IMR-90 (cell line): Measurements from ENCODE around the gene POU3F3. TPM values are rescaled to one million over a fixed set of nuclear protein-coding genes. Genes with fewer than 3 reads are reported as not detected.

ENCODE experiments used
- ATAC-seq: fragments of 200-7000 bp; cut with Tn5 transposase; 2 replicates; pipeline ENCODE4 v1.9.1; 2020; ENCODE audit warnings: low read depth, mild to moderate bottlenecking, moderate library complexity
- BruUV-seq: library from RNA; stranded (reverse); fragments of 400-500 nt; replicated peaks from 2 replicates; lab custom pipeline; 2021; lab: Mats Ljungman, UMichigan
- CTCF ChIA-PET: fragments of 300-600 bp; formaldehyde crosslinking; extraction: SDS; loops from one replicate; lab custom pipeline; 2021; ENCODE audit warnings: antibody characterized with exemption; lab: Yijun Ruan, JAX
- POLR2A ChIA-PET: fragments of 300-600 bp; sonication (Branson Sonifier 250); formaldehyde crosslinking; loops from one replicate; lab custom pipeline; 2022; ENCODE audit warnings: antibody characterized with exemption; ENCODE audit not compliant: unreplicated experiment; lab: Charles Lee
- DNase-seq: peaks from one replicate; pipeline ENCODE4 v3.0.0; 2013
- H2AFZ ChIP-seq: replicated peaks from 2 replicates; pipeline ENCODE3; 2013; ENCODE audit warnings: low read length, mild to moderate bottlenecking; ENCODE audit not compliant: poor library complexity
- H2AK5ac ChIP-seq: 2 replicates; pipeline ENCODE4 v1.6.1; 2013; ENCODE audit warnings: low read depth, low read length, inconsistent platforms
- H2AK9ac ChIP-seq: replicated peaks from 2 replicates; pipeline ENCODE3; 2013; ENCODE audit warnings: mild to moderate bottlenecking, low read depth, low read length, moderate library complexity; ENCODE audit not compliant: poor library complexity
- H2BK120ac ChIP-seq: 2 replicates; pipeline ENCODE4 v1.6.1; 2013; ENCODE audit warnings: low read depth, low read length, inconsistent platforms
- H2BK15ac ChIP-seq: 3 replicates; pipeline ENCODE4 v1.6.1; 2013; ENCODE audit warnings: low read depth, low read length, inconsistent platforms
- H2BK20ac ChIP-seq: 2 replicates; pipeline ENCODE4 v1.6.1; 2013; ENCODE audit warnings: low read depth, mild to moderate bottlenecking, inconsistent platforms, low read length, moderate library complexity
- H2BK5ac ChIP-seq: 2 replicates; pipeline ENCODE4 v1.6.1; 2013; ENCODE audit warnings: mild to moderate bottlenecking, low read depth, low read length, inconsistent platforms; ENCODE audit not compliant: poor library complexity, severe bottlenecking
- H3K14ac ChIP-seq: replicated peaks from 2 replicates; pipeline ENCODE4 v1.6.1; 2013; ENCODE audit warnings: low read depth, low read length, inconsistent platforms
- H3K18ac ChIP-seq: 2 replicates; pipeline ENCODE4 v1.6.1; 2013; ENCODE audit warnings: low read depth, low read length, control low read depth
- H3K23ac ChIP-seq: 2 replicates; pipeline ENCODE4 v1.6.1; 2013; ENCODE audit warnings: low read depth, low read length, inconsistent platforms
- H3K27ac ChIP-seq: 2 replicates; pipeline ENCODE4 v1.5.1; 2013; ENCODE audit warnings: mild to moderate bottlenecking, control low read depth, low read length; ENCODE audit not compliant: insufficient read depth
- H3K27me3 ChIP-seq: 2 replicates; pipeline ENCODE4 v1.6.1; 2013; ENCODE audit warnings: low read length; ENCODE audit not compliant: control insufficient read depth, insufficient read depth
- H3K36me3 ChIP-seq: 2 replicates; pipeline ENCODE4 v1.6.1; 2013; ENCODE audit warnings: low read length, mixed read lengths; ENCODE audit not compliant: control insufficient read depth, insufficient read depth
- H3K4ac ChIP-seq: 2 replicates; pipeline ENCODE4 v1.6.1; 2013; ENCODE audit warnings: low read depth, low read length, inconsistent platforms
- H3K4me1 ChIP-seq: 2 replicates; pipeline ENCODE4 v1.6.1; 2013; ENCODE audit warnings: low read length, mixed read lengths; ENCODE audit not compliant: control insufficient read depth, insufficient read depth
- H3K4me2 ChIP-seq: 2 replicates; pipeline ENCODE4 v1.6.1; 2013; ENCODE audit warnings: low read depth, mild to moderate bottlenecking, control low read depth, low read length, moderate library complexity
- H3K4me3 ChIP-seq: 2 replicates; pipeline ENCODE4 v1.5.1; 2013; ENCODE audit warnings: low read depth, mild to moderate bottlenecking, control low read depth, low read length, moderate library complexity; ENCODE audit not compliant: insufficient read depth
- H3K56ac ChIP-seq: 2 replicates; pipeline ENCODE4 v1.6.1; 2013; ENCODE audit warnings: low read length, inconsistent platforms; ENCODE audit not compliant: insufficient read depth; ENCODE audit errors: extremely low read depth
- H3K79me1 ChIP-seq, 2 experiments: 2 replicates each; pipeline ENCODE4 v1.6.1; 2013; ENCODE audit warnings: low read length in 2 of 2, inconsistent platforms in 1 of 2, low read depth in 1 of 2
- H3K9ac ChIP-seq: 2 replicates; pipeline ENCODE4 v1.6.1; 2013; ENCODE audit warnings: low read depth, low read length, control low read depth
- H3K9me1 ChIP-seq: 2 replicates; pipeline ENCODE4 v1.6.1; 2013; ENCODE audit warnings: low read length, inconsistent platforms; ENCODE audit not compliant: insufficient read depth
- H3K9me3 ChIP-seq: 2 replicates; pipeline ENCODE4 v1.6.1; 2013; ENCODE audit warnings: low read length; ENCODE audit not compliant: control insufficient read depth, insufficient read depth
- H4K20me1 ChIP-seq: 2 replicates; pipeline ENCODE4 v1.6.1; 2013; ENCODE audit warnings: low read length, inconsistent platforms; ENCODE audit not compliant: insufficient read depth
- H4K5ac ChIP-seq: 2 replicates; pipeline ENCODE4 v1.6.1; 2013; ENCODE audit warnings: mild to moderate bottlenecking, low read depth, low read length, control low read depth
- H4K8ac ChIP-seq, 2 experiments: 2 replicates each; pipeline ENCODE4 v1.6.1; 2013; ENCODE audit warnings: low read depth in 2 of 2, low read length in 2 of 2, control low read depth in 1 of 2, inconsistent platforms in 1 of 2
- H4K91ac ChIP-seq: 2 replicates; pipeline ENCODE4 v1.6.1; 2013; ENCODE audit warnings: low read depth, low read length, inconsistent platforms; ENCODE audit not compliant: insufficient read depth
- BHLHE40 ChIP-seq: fragments of 150-350 bp; IDR thresholded peaks from 2 replicates; pipeline ENCODE4 v1.6.1; 2016; ENCODE audit warnings: mild to moderate bottlenecking, low read depth, low read length
- CEBPB ChIP-seq: IDR thresholded peaks from 2 replicates; pipeline ENCODE4 v1.6.1; 2012; ENCODE audit warnings: low read depth, low read length, improper control_type of control experiment
- FOS ChIP-seq: fragments of 150-350 bp; IDR thresholded peaks from 2 replicates; pipeline ENCODE4 v1.6.1; 2016; ENCODE audit warnings: low read depth, low read length
- MAFK ChIP-seq: IDR thresholded peaks from 2 replicates; pipeline ENCODE4 v1.6.1; 2012; ENCODE audit warnings: low read depth, low read length, improper control_type of control experiment
- MAZ ChIP-seq: IDR thresholded peaks from 2 replicates; pipeline ENCODE4 v1.6.1; 2012; ENCODE audit warnings: low read depth, mild to moderate bottlenecking, low read length, improper control_type of control experiment, moderate library complexity, borderline replicate concordance
- MXI1 ChIP-seq: IDR thresholded peaks from 2 replicates; pipeline ENCODE4 v1.6.1; 2012; ENCODE audit warnings: low read depth, mild to moderate bottlenecking, low read length, moderate library complexity, borderline replicate concordance
- NFE2L2 ChIP-seq: fragments of 150-350 bp; IDR thresholded peaks from 2 replicates; pipeline ENCODE4 v1.6.1; 2016; ENCODE audit warnings: low read depth, mild to moderate bottlenecking, low read length
- POLR2A ChIP-seq: IDR thresholded peaks from 2 replicates; pipeline ENCODE4 v1.6.1; 2012; ENCODE audit warnings: mild to moderate bottlenecking, low read depth, low read length
- RAD21 ChIP-seq: IDR thresholded peaks from 2 replicates; pipeline ENCODE4 v1.6.1; 2012; ENCODE audit warnings: low read length, improper control_type of control experiment
- RCOR1 ChIP-seq: IDR thresholded peaks from 2 replicates; pipeline ENCODE4 v1.6.1; 2012; ENCODE audit warnings: mild to moderate bottlenecking, low read length, improper control_type of control experiment; ENCODE audit not compliant: insufficient replicate concordance
- RFX5 ChIP-seq: IDR thresholded peaks from 2 replicates; pipeline ENCODE4 v1.8.0; 2012; ENCODE audit warnings: low read depth, mild to moderate bottlenecking, low read length, moderate library complexity
- WGBS, 2 experiments: methylation state at CpG; one replicate each; pipeline versions ENCODE4 v1.1.5 to v1.1.7; 2013; ENCODE audit warnings: missing lambda C conversion rate in 2 of 2; ENCODE audit not compliant: insufficient read length in 1 of 2; ENCODE audit errors: extremely low coverage in 2 of 2; 5-methylcytosine and 5-hydroxymethylcytosine counted together
- dilution Hi-C: fragments of 300-500 bp; cut with HindIII; formaldehyde crosslinking; loops from one replicate; pipeline ENCODE4 v1.14.3; 2018; ENCODE audit warnings: low sequenced_read_pairs; ENCODE audit not compliant: unreplicated experiment
- in situ Hi-C: fragments of 300-500 bp; cut with MboI; formaldehyde crosslinking; loops from 3 replicates; pipeline ENCODE4 v1.14.3; 2019; ENCODE audit warnings: low sequenced_read_pairs, inconsistent platforms, mixed read lengths
- intact Hi-C: fragments of 100-400 bp; cut with micrococcal nuclease; formaldehyde crosslinking; loops from 2 replicates; pipeline ENCODE4 v1.10.0; 2022
- polyA plus RNA-seq, 3 experiments: library from polyadenylated mRNA; depleted of rRNA; stranded (reverse); fragments of >200 nt; gene quantifications; 2 replicates each; pipeline ENCODE4 v1.2.3, GENCODE V29; 2012; ENCODE audit warnings: low replicate concordance in 1 of 3
- total RNA-seq: library from RNA; depleted of rRNA; stranded (reverse); fragments of >200 nt; gene quantifications from 2 replicates; pipeline ENCODE4 v1.2.3, GENCODE V29; 2012
- TF ChIP-seq, protein P1 (sequence below): fragments of 150-350 bp; IDR thresholded peaks from 2 replicates; pipeline ENCODE4 v1.6.1; 2017; ENCODE audit warnings: mild to moderate bottlenecking, antibody characterized with exemption, low read length, low read depth
- TF ChIP-seq, protein P2 (sequence below): conservative IDR thresholded peaks from 2 replicates; pipeline ENCODE4 v1.5.1; 2012; ENCODE audit warnings: mild to moderate bottlenecking, low read depth, low read length, improper control_type of control experiment
- TF ChIP-seq, protein P3 (sequence below): fragments of 150-350 bp; IDR thresholded peaks from 2 replicates; pipeline ENCODE4 v1.6.1; 2016; ENCODE audit warnings: low read depth, mild to moderate bottlenecking, low read length, moderate library complexity, borderline replicate concordance

The POU3F3 gene
- total and polyA plus RNA-seq, 2 of the 4 experiments (the other 2 are of a cell fraction) = not detected

DNA sequence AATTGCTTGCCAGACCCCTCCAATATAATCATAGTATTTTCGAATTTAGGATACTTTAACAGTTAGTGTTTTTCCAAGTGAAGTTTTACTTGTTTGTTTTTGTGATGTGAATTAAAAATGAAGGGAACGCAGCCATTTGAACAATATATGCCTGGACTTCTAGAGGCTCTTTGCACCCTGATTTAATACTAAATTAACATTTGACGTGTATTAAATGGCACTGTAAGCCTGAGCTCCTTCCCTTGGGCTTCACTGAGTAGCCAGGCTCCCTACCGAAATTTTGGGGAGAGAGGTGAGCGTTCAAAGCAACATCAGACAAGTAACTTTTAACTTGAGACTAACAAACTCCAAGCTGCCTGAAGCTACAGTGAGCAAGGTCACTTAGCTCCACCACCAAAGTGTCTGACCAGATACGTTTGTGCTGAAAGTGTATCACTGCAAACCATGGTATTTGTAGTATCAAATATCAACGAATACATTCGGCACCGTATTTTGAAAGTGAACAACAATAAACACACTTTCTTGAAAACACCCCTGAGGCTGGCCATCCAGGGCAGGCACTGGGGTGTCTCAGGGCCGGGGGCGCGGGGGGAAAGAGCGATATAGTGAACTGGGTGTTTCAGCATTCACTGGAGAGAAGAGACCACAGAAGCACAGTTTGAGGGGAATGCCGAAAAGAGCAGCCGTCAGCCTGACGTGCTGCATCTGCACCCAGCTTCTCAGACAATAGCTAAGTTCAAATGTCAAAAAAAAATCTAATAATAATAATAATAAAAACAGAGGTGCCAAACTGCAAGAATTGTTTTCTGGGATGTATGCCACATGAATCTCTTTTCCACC, 7.7 kb upstream of the POU3F3 start:
- H3K14ac ChIP-seq = no peak overlapping the region
- H3K23ac ChIP-seq = no peak overlapping the region
- H3K9ac ChIP-seq = no peak overlapping the region
- H3K9me3 ChIP-seq = 0 out of 2 replicates have a peak, but pooled peaks cover 2% of the 10 kb centered on the region
- WGBS, 2 experiments = no CpG with 5 or more reads among the region's 16 CpGs
- no peak overlapping the region for H3K4me2 ChIP-seq
- in situ Hi-C loops = no loop called here
- no peak overlapping the region for H4K91ac ChIP-seq
- no peak overlapping the region for H2BK5ac ChIP-seq
- no peak overlapping the region for H3K56ac ChIP-seq
- H2AK5ac ChIP-seq = no peak overlapping the region
- H2AK9ac ChIP-seq = no peak overlapping the region
- peaks cover 68% of the 10 kb centered on the region for H3K27me3 ChIP-seq
- no peak overlapping the region for H3K18ac ChIP-seq
- H3K9me1 ChIP-seq = no peaks in the 10 kb centered on the region
- TF ChIP-seq NFE2L2 (no peak), RAD21 (no peak), MXI1 (no peak), RCOR1 (no peak), FOS (no peak), MAFK (no peak), POLR2A (no peak), CEBPB (no peak), MAZ (no peak), RFX5 (no peak), BHLHE40 (no peak)
- TF ChIP-seq, protein P1, sequence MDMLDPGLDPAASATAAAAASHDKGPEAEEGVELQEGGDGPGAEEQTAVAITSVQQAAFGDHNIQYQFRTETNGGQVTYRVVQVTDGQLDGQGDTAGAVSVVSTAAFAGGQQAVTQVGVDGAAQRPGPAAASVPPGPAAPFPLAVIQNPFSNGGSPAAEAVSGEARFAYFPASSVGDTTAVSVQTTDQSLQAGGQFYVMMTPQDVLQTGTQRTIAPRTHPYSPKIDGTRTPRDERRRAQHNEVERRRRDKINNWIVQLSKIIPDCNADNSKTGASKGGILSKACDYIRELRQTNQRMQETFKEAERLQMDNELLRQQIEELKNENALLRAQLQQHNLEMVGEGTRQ = no peak
- TF ChIP-seq, protein P2, sequence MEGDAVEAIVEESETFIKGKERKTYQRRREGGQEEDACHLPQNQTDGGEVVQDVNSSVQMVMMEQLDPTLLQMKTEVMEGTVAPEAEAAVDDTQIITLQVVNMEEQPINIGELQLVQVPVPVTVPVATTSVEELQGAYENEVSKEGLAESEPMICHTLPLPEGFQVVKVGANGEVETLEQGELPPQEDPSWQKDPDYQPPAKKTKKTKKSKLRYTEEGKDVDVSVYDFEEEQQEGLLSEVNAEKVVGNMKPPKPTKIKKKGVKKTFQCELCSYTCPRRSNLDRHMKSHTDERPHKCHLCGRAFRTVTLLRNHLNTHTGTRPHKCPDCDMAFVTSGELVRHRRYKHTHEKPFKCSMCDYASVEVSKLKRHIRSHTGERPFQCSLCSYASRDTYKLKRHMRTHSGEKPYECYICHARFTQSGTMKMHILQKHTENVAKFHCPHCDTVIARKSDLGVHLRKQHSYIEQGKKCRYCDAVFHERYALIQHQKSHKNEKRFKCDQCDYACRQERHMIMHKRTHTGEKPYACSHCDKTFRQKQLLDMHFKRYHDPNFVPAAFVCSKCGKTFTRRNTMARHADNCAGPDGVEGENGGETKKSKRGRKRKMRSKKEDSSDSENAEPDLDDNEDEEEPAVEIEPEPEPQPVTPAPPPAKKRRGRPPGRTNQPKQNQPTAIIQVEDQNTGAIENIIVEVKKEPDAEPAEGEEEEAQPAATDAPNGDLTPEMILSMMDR = no peak
- TF ChIP-seq, protein P3, sequence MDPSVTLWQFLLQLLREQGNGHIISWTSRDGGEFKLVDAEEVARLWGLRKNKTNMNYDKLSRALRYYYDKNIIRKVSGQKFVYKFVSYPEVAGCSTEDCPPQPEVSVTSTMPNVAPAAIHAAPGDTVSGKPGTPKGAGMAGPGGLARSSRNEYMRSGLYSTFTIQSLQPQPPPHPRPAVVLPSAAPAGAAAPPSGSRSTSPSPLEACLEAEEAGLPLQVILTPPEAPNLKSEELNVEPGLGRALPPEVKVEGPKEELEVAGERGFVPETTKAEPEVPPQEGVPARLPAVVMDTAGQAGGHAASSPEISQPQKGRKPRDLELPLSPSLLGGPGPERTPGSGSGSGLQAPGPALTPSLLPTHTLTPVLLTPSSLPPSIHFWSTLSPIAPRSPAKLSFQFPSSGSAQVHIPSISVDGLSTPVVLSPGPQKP = no peak
- POLR2A ChIA-PET = no interaction called here
- ATAC-seq (no peak), DNase-seq (no peak)
- dilution Hi-C loops = no loop called here
- no peak overlapping the region for H2AFZ ChIP-seq
- H4K5ac ChIP-seq = no peak overlapping the region
- intact Hi-C loops = no loop called here
- no TSS peak for BruUV-seq
- no peak overlapping the region for H3K4me3 ChIP-seq
- no peaks in the 10 kb centered on the region for H3K79me1 ChIP-seq
- no peak overlapping the region for H2BK120ac ChIP-seq
- CTCF ChIA-PET = no interaction called here
- no peak overlapping the region for H2BK15ac ChIP-seq
- H3K4me1 ChIP-seq = no peaks in the 10 kb centered on the region
- H3K36me3 ChIP-seq = no peaks in the 10 kb centered on the region
- no peak overlapping the region for H4K8ac ChIP-seq
- H3K4ac ChIP-seq = no peak overlapping the region
- no peak overlapping the region for H3K27ac ChIP-seq
- H4K20me1 ChIP-seq = no peaks in the 10 kb centered on the region
- H2BK20ac ChIP-seq = no peak overlapping the region
